Measurements from ENCODE around the gene TMEM120A. TPM values are rescaled to one million over a fixed set of nuclear protein-coding genes. Genes with fewer than 3 reads are reported as not detected.
A peak's percentile ranks its signal among the peaks of the same experiment; 100 is the strongest.

Gene TMEM120A
- total RNA-seq, 5 donors from 2014 or later (not counting 1 experiment from before 2014, with no cell fraction given) = 15.2 to 38.5 (median 34.4) TPM

DNA sequence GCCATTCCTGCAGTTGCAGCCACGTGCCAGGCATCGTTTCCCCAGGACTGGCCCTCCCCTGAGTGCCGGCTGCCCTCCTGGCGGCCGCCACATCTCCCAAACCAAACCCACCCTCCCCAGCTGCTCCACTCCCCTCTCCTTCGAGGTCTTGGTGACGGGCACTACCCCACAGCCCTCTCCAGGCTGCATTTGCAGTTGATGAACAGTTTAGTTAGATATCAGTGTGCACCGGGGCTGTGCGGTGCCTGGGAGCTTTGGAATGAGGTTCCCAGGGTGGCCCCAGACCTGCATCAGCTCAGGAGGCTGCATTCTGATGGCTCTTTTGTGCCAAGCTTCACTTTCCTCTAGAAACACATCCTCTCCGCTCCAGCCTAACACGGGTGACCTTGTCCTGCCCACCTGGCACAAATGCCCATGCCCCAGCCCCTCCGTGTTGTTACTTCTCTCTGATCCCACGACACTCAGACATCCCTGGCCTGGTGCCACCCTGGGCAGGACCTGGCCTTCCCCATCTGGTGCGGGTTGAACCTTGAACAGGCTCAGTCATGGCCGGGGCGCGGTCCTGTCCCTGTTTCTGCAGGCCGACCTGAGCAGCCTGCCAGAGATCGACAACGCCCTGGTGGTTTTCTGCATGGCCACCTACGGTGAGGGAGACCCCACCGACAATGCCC lies 14.5 kb downstream of the TMEM120A start:
- peak overlapping the region in 1 of 2 donors; percentile 31 for H3K27ac Mint-ChIP-seq
- POLR2A ChIA-PET = no interaction called here

GRCh38 chr7:75977743-75978142 lies 16.7 kb downstream of the TMEM120A start:
- H3K36me3 ChIP-seq (ENCODE audit: control insufficient read depth in 2 of 2, extremely low read depth in 1 of 2, insufficient read depth in 1 of 2, low read length in 1 of 2) = peaks cover 26 to 31% of the 10 kb centered on the region in 2 donors
- no peaks in the 10 kb centered on the region for H3K4me1 ChIP-seq (ENCODE audit: control insufficient read depth in 1 of 2, extremely low read depth in 1 of 2, insufficient read depth in 2 of 2, low read length in 2 of 2)
- POLR2A ChIA-PET = no interaction called here
- Mint-ChIP-seq H3K4me1 (no peaks in the 10 kb centered on the region), H3K27me3 (no peaks in the 10 kb centered on the region), H3K36me3 (peaks cover 17% of the 10 kb centered on the region), H3K4me3 (no peak overlapping the region), H3K27ac (no peak overlapping the region), H3K9me3 (no peaks in the 10 kb centered on the region)
- H3K9me3 ChIP-seq = no peaks in the 10 kb centered on the region
- WGBS (ENCODE audit: insufficient coverage) = 83% methylated on average over 1 of the region's 8 CpGs
- H3K27ac ChIP-seq (ENCODE audit: low read length) = no peak overlapping the region
- no peak overlapping the region for H3K4me3 ChIP-seq (ENCODE audit: control insufficient read depth in 1 of 2, extremely low read depth in 1 of 2, low read length in 1 of 2)
- H3K27me3 ChIP-seq (replicated peaks in 1 of 2; ENCODE audit: control insufficient read depth in 2 of 2, extremely low read depth in 1 of 2, insufficient read depth in 2 of 2, low read length in 1 of 2) = no peaks in the 10 kb centered on the region
- CTCF ChIA-PET = no interaction called here
- no peak for ATAC-seq (replicated peaks in 1 of 4)
- DNase-seq = no peak

More for the DNA sequence above, 14.5 kb downstream of the TMEM120A start:
- WGBS (ENCODE audit: insufficient coverage) = 92% methylated on average over 16 of the region's 22 CpGs
- Histone ChIP-seq H3K27ac (ENCODE audit: low read length) (no peak overlapping the region), H3K27me3 (replicated peaks in 1 of 2; ENCODE audit: control insufficient read depth in 2 of 2, extremely low read depth in 1 of 2, insufficient read depth in 2 of 2, low read length in 1 of 2) (no peaks in the 10 kb centered on the region), H3K4me1 (ENCODE audit: control insufficient read depth in 1 of 2, extremely low read depth in 1 of 2, insufficient read depth in 2 of 2, low read length in 2 of 2) (no peaks in the 10 kb centered on the region), H3K36me3 (ENCODE audit: control insufficient read depth in 2 of 2, extremely low read depth in 1 of 2, insufficient read depth in 1 of 2, low read length in 1 of 2) (peaks cover 36 to 41% of the 10 kb centered on the region in 2 donors), H3K9me3 (no peaks in the 10 kb centered on the region), H3K4me3 (ENCODE audit: control insufficient read depth in 1 of 2, extremely low read depth in 1 of 2, low read length in 1 of 2) (no peak overlapping the region)
- Mint-ChIP-seq H3K9me3 (no peaks in the 10 kb centered on the region), H3K4me1 (no peaks in the 10 kb centered on the region), H3K4me3 (no peak overlapping the region), H3K36me3 (peaks cover 8% of the 10 kb centered on the region), H3K27me3 (no peaks in the 10 kb centered on the region)
- no peak for ATAC-seq (replicated peaks in 1 of 4)
- DNase-seq = no peak
- CTCF ChIA-PET = no interaction called here

GRCh38 chr7:75971961-75972763 lies 22.2 kb downstream of the TMEM120A start:
- Mint-ChIP-seq H3K4me1 (peaks cover 0 to 6% (median 0%) of the 10 kb centered on the region in 3 donors), H3K27me3 (no peaks in the 10 kb centered on the region), H3K9me3 (no peaks in the 10 kb centered on the region), H3K36me3 (peaks cover 27% of the 10 kb centered on the region), H3K4me3 (no peak overlapping the region), H3K27ac (no peak overlapping the region)
- no peak overlapping the region for H3K4me3 ChIP-seq (ENCODE audit: control insufficient read depth in 1 of 2, extremely low read depth in 1 of 2, low read length in 1 of 2)
- H3K27me3 ChIP-seq (replicated peaks in 1 of 2; ENCODE audit: control insufficient read depth in 2 of 2, extremely low read depth in 1 of 2, insufficient read depth in 2 of 2, low read length in 1 of 2) = no peaks in the 10 kb centered on the region
- ATAC-seq (replicated peaks in 1 of 4) (no peak), DNase-seq (no peak)
- H3K9me3 ChIP-seq = no peaks in the 10 kb centered on the region
- ChIA-PET POLR2A (no interaction called here), CTCF (interaction anchor here in 1 of 2 donors (0.6 kb wide), 1 partner anchor 224 kb away, joined by 3 read pairs; no protein-coding TSS in a partner anchor)
- no peak overlapping the region for H3K27ac ChIP-seq (ENCODE audit: low read length)
- WGBS (ENCODE audit: insufficient coverage) = 91% methylated on average over 15 of the region's 19 CpGs
- no peaks in the 10 kb centered on the region for H3K4me1 ChIP-seq (ENCODE audit: control insufficient read depth in 1 of 2, extremely low read depth in 1 of 2, insufficient read depth in 2 of 2, low read length in 2 of 2)
- peaks cover 5 to 18% of the 10 kb centered on the region in 2 donors for H3K36me3 ChIP-seq (ENCODE audit: control insufficient read depth in 2 of 2, extremely low read depth in 1 of 2, insufficient read depth in 1 of 2, low read length in 1 of 2)

DNA sequence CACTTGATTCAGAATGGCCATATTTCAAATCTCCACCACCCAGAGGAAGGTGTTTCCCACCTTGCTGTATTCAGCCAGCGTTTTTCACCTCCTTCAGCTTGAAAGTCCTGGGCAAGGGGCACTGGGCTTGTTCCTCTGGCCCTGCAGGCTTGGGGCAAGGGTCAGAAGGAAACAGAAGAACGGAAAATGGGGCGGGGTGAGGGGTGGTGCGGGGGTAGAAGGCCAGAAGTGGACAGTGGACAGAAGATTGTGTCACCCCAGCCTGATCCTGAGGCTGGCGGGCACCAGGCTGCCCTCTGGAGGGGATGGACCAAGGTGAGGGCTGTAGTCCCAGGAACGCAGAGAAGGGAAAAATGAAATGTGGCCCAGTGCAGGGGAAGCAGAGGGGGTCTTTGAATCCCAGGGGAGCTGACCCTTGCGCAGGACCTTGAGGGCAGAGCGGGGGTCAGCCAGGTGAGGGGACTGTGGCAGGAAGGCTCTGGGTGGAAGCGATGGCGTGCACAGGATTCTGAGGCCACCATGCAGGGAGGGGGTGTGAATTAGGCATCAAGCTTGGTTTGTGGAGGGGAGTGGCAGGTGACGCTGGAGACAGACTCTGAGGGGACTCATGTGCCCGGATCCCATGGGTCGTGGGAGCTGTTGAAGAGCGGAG lies 23.0 kb downstream of the TMEM120A start:
- H3K9me3 ChIP-seq = no peaks in the 10 kb centered on the region
- Mint-ChIP-seq H3K4me3 (no peak overlapping the region), H3K9me3 (no peaks in the 10 kb centered on the region), H3K4me1 (peaks cover 0 to 6% (median 0%) of the 10 kb centered on the region in 3 donors), H3K27ac (no peak overlapping the region), H3K27me3 (no peaks in the 10 kb centered on the region), H3K36me3 (peaks cover 27% of the 10 kb centered on the region)
- H3K4me1 ChIP-seq (ENCODE audit: control insufficient read depth in 1 of 2, extremely low read depth in 1 of 2, insufficient read depth in 2 of 2, low read length in 2 of 2) = no peaks in the 10 kb centered on the region
- CTCF ChIA-PET = no interaction called here
- WGBS (ENCODE audit: insufficient coverage) = 95% methylated on average over 11 of the region's 14 CpGs
- no peak for ATAC-seq (replicated peaks in 1 of 4)
- no peaks in the 10 kb centered on the region for H3K27me3 ChIP-seq (replicated peaks in 1 of 2; ENCODE audit: control insufficient read depth in 2 of 2, extremely low read depth in 1 of 2, insufficient read depth in 2 of 2, low read length in 1 of 2)
- peaks cover 6 to 18% of the 10 kb centered on the region in 2 donors for H3K36me3 ChIP-seq (ENCODE audit: control insufficient read depth in 2 of 2, extremely low read depth in 1 of 2, insufficient read depth in 1 of 2, low read length in 1 of 2)
- POLR2A ChIA-PET = no interaction called here
- H3K4me3 ChIP-seq (ENCODE audit: control insufficient read depth in 1 of 2, extremely low read depth in 1 of 2, low read length in 1 of 2) = no peak overlapping the region
- DNase-seq = no peak
- H3K27ac ChIP-seq (ENCODE audit: low read length) = no peak overlapping the region

DNA sequence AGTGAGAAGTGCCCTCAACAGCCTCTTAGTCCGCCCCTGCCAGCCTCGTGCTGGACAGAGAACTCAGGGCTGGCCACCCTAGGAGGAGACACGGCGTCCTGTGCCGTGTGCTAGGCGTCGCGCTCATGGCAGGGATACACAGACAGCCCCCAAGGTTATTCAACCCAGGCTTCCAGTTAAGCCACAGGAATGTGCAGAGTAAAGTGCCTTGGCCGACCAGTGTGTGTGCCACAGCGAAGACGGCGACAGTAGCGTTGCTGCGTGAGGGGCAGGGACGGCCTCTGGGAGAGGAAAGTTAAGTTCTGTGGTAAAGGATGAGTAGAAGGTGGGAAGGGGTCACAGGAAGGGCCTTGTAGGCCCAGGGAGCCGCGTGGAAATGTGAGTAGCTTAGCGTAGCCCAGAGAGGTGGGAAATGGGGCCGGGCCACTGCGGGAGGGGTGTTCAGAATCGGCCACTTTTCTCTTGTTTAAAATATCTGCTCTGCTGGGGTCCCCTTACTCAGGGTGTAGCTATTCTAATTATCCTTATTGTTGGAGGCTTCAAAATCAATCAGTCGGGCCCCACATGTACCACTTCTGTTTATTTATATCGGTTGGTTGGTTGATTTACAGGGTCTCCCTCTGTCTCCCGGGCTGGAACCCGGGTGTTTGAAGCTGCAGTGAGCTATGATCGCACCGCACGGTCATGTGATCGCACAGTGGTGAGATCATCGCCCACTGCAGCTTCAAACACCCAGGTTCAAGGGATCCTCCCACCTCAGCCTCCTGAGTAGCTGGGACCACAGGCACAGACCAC lies 24.5 kb downstream of the TMEM120A start:
- H3K4me3 ChIP-seq (ENCODE audit: control insufficient read depth in 1 of 2, extremely low read depth in 1 of 2, low read length in 1 of 2) = no peak overlapping the region
- H3K27me3 ChIP-seq (replicated peaks in 1 of 2; ENCODE audit: control insufficient read depth in 2 of 2, extremely low read depth in 1 of 2, insufficient read depth in 2 of 2, low read length in 1 of 2) = no peaks in the 10 kb centered on the region
- H3K4me1 ChIP-seq (ENCODE audit: control insufficient read depth in 1 of 2, extremely low read depth in 1 of 2, insufficient read depth in 2 of 2, low read length in 2 of 2) = no peaks in the 10 kb centered on the region
- H3K9me3 ChIP-seq = no peaks in the 10 kb centered on the region
- H3K36me3 ChIP-seq (ENCODE audit: control insufficient read depth in 2 of 2, extremely low read depth in 1 of 2, insufficient read depth in 1 of 2, low read length in 1 of 2) = peaks cover 17 to 22% of the 10 kb centered on the region in 2 donors
- no peaks in the 10 kb centered on the region for H3K9me3 Mint-ChIP-seq
- H3K4me1 Mint-ChIP-seq = peaks cover 0 to 6% (median 0%) of the 10 kb centered on the region in 3 donors
- 97% methylated on average over 28 of the region's 30 CpGs for WGBS (ENCODE audit: insufficient coverage)
- H3K27me3 Mint-ChIP-seq = no peaks in the 10 kb centered on the region
- ChIA-PET CTCF (interaction anchor here in 1 of 2 donors (0.7 kb wide), 1 partner anchor 128 kb away, joined by 3 read pairs; no protein-coding TSS in a partner anchor), POLR2A (no interaction called here)
- no peak overlapping the region for H3K27ac ChIP-seq (ENCODE audit: low read length)
- H3K36me3 Mint-ChIP-seq = peaks cover 31% of the 10 kb centered on the region
- peak overlapping the region in 1 of 2 donors; percentile 39 for H3K27ac Mint-ChIP-seq
- ATAC-seq (replicated peaks in 1 of 4) (no peak), DNase-seq (no peak)
- no peak overlapping the region for H3K4me3 Mint-ChIP-seq

DNA sequence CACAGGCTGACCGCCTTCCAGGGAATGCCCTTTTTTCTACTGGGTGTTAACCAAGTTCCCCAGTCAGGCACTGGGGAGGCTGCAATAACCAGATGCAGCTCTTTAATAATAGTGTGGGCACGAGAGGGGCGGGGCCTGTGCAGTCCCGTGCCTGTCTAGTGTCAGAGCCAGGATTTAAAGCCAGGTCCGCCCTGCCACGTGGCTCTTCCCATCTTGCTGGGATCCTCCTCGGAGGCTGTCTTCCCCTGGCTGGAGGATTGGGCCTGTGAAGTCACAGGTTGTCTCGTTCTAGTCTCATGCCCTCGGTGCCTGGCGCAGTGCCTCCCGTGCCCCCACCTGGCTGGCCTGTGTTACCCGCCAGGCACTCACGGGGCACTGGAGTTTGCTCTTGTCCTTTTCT lies 25.2 kb downstream of the TMEM120A start:
- peaks cover 0 to 6% (median 0%) of the 10 kb centered on the region in 3 donors for H3K4me1 Mint-ChIP-seq
- ChIA-PET CTCF (no interaction called here), POLR2A (no interaction called here)
- Histone ChIP-seq H3K27me3 (replicated peaks in 1 of 2; ENCODE audit: control insufficient read depth in 2 of 2, extremely low read depth in 1 of 2, insufficient read depth in 2 of 2, low read length in 1 of 2) (no peaks in the 10 kb centered on the region), H3K4me1 (ENCODE audit: control insufficient read depth in 1 of 2, extremely low read depth in 1 of 2, insufficient read depth in 2 of 2, low read length in 2 of 2) (no peaks in the 10 kb centered on the region), H3K4me3 (ENCODE audit: control insufficient read depth in 1 of 2, extremely low read depth in 1 of 2, low read length in 1 of 2) (no peak overlapping the region), H3K27ac (ENCODE audit: low read length) (no peak overlapping the region), H3K36me3 (ENCODE audit: control insufficient read depth in 2 of 2, extremely low read depth in 1 of 2, insufficient read depth in 1 of 2, low read length in 1 of 2) (peaks cover 17 to 25% of the 10 kb centered on the region in 2 donors), H3K9me3 (no peaks in the 10 kb centered on the region)
- peaks cover 30% of the 10 kb centered on the region for H3K36me3 Mint-ChIP-seq
- H3K4me3 Mint-ChIP-seq = no peak overlapping the region
- DNase-seq (no peak), ATAC-seq (replicated peaks in 1 of 4) (no peak)
- H3K27me3 Mint-ChIP-seq = no peaks in the 10 kb centered on the region
- no peak overlapping the region for H3K27ac Mint-ChIP-seq
- WGBS (ENCODE audit: insufficient coverage) = 94% methylated on average over 12 of the region's 13 CpGs
- no peaks in the 10 kb centered on the region for H3K9me3 Mint-ChIP-seq
